GM12864 (cell line): ENCODE results near the gene KLHDC3.
A peak's percentile ranks its signal among the peaks of the same experiment; 100 is the strongest.

Experiments used
- DNase-seq: peaks from one replicate; pipeline ENCODE4 v3.0.0-alpha.2; 2011; ENCODE audit warnings: low read depth
- H3K4me3 ChIP-seq: 2 replicates; pipeline ENCODE4 v1.5.1; 2011; ENCODE audit warnings: mild to moderate bottlenecking, low read depth, low read length, control low read depth
- CTCF ChIP-seq: IDR thresholded peaks from 2 replicates; pipeline ENCODE4 v1.5.1; 2011; ENCODE audit warnings: low read depth, mild to moderate bottlenecking, moderate library complexity, low read length, control low read depth, inconsistent platforms; ENCODE audit errors: missing control alignments

The KLHDC3 gene

GRCh38 chr6:43070028-43070632 is 56.1 kb downstream of the KLHDC3 start:
- TF ChIP-seq CTCF, result peak; percentile 55
- DNase-seq, result no peak

More at GRCh38 chr6:43070028-43070632, 56.1 kb downstream of the KLHDC3 start:
- H3K4me3 ChIP-seq, result no peak overlapping the region
